Measurements from ENCODE around the gene CACYBP.

- TF ChIP-seq CTCF (IDR thresholded peaks at IDR 0.05) (peak; percentile 57 to 59 (median 58)), POLR2A (IDR thresholded peaks at IDR 0.05) (no peak)
Measured at GRCh38 chr1:174982971-174983689, 16.6 kb upstream of the CACYBP start.
